ENCODE data around the gene EIF2B4. TPM values are rescaled to one million over a fixed set of nuclear protein-coding genes. Genes with fewer than 3 reads are reported as not detected.

The EIF2B4 gene
- total RNA-seq, 1 experiment from 2014 or later = 57.2 TPM

DNA sequence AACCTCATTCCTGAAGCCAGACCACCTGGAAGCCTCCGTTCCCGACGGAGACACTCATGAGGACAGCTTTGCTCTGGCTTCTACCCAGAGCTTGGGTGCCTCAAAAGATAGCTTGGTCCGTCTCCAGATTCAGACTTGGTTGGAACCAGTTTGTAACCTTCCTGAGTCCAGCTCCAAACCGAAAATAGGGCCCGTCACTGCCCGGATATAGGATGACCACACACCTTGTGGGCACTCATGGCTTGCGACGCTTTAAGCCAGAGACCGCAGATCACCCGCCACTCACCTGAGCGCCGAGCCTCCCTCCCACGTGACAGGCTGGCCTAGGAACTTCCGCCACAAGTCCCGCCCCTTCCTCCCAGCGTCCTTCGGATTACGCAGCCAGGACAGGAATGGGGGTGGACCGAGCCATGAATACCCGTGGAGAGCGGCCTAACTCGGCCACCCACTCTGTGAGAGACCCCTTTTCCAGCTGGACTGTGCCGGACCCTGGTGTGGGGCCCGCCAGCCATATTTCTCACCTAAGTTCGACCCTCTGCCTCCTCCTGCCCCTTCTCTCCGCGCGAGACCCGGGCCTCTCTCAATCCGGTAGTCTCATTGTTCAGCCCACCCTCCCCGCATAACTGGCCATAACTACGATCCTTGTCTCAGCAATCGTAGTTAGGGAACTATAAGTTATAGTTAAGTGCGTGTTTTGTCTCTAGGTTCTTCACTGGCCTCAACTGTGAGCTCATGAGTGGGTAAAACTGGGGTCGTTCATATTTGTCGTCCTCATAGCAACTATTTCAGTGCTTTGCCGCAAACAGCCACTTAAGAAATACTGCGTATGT, 47.2 kb downstream of the EIF2B4 start, which contains the start of gene MPV17:
MPV17 (minus strand) TSS at position 332 of the 830 bp plus-strand sequence. CDS start 580 bp downstream, outside the sequence.
- no peaks in the 10 kb centered on the region for H3K9me3 ChIP-seq (ENCODE audit: control insufficient read depth, insufficient read depth, low read depth, low read length)
- H3K4me3 ChIP-seq (ENCODE audit: low read depth in 2 of 2, low read length in 2 of 2) = peak within 1 kb of the TSS; percentile 89 to 99
- H3K4me1 ChIP-seq (ENCODE audit: control insufficient read depth, insufficient read depth, low read length) = peaks cover 27% of the 10 kb centered on the region
- ATAC-seq (peak; percentile 90), DNase-seq (ENCODE audit: low read depth, low spot score) (peak; percentile 80)
- in situ Hi-C loops (cut with HindIII; ENCODE audit: low pct_unique_long_range_greater_than_20kb, low sequenced_read_pairs) = no loop called here
- H3K27ac ChIP-seq (ENCODE audit: low read length) = peak within 1 kb of the TSS; percentile 100
- no peaks in the 10 kb centered on the region for H3K27me3 ChIP-seq (ENCODE audit: control insufficient read depth, insufficient read depth, low read length)
- intact Hi-C loops (cut with micrococcal nuclease; ENCODE audit: unreplicated experiment) = no loop called here
- CTCF ChIA-PET = interaction anchor here (0.5 to 0.8 kb wide), 3 partner anchors 20 to 51 kb away, joined by 3 read pairs; no protein-coding TSS in a partner anchor
- TF ChIP-seq TCF7L2 (IDR thresholded peaks at IDR 0.05; ENCODE audit: low read depth, low read length) (no peak), POLR2AphosphoS5 (IDR thresholded peaks at IDR 0.05; ENCODE audit: low read depth, low read length) (peak; percentile 97), SIN3A (IDR thresholded peaks at IDR 0.05; ENCODE audit: borderline replicate concordance, insufficient read depth, low read depth, low read length) (peak; percentile 92; the same call in 1 of the 2 replicates)
- TF ChIP-seq, protein P1, sequence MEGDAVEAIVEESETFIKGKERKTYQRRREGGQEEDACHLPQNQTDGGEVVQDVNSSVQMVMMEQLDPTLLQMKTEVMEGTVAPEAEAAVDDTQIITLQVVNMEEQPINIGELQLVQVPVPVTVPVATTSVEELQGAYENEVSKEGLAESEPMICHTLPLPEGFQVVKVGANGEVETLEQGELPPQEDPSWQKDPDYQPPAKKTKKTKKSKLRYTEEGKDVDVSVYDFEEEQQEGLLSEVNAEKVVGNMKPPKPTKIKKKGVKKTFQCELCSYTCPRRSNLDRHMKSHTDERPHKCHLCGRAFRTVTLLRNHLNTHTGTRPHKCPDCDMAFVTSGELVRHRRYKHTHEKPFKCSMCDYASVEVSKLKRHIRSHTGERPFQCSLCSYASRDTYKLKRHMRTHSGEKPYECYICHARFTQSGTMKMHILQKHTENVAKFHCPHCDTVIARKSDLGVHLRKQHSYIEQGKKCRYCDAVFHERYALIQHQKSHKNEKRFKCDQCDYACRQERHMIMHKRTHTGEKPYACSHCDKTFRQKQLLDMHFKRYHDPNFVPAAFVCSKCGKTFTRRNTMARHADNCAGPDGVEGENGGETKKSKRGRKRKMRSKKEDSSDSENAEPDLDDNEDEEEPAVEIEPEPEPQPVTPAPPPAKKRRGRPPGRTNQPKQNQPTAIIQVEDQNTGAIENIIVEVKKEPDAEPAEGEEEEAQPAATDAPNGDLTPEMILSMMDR (IDR thresholded peaks at IDR 0.05) = no peak
- TF ChIP-seq, protein P2, sequence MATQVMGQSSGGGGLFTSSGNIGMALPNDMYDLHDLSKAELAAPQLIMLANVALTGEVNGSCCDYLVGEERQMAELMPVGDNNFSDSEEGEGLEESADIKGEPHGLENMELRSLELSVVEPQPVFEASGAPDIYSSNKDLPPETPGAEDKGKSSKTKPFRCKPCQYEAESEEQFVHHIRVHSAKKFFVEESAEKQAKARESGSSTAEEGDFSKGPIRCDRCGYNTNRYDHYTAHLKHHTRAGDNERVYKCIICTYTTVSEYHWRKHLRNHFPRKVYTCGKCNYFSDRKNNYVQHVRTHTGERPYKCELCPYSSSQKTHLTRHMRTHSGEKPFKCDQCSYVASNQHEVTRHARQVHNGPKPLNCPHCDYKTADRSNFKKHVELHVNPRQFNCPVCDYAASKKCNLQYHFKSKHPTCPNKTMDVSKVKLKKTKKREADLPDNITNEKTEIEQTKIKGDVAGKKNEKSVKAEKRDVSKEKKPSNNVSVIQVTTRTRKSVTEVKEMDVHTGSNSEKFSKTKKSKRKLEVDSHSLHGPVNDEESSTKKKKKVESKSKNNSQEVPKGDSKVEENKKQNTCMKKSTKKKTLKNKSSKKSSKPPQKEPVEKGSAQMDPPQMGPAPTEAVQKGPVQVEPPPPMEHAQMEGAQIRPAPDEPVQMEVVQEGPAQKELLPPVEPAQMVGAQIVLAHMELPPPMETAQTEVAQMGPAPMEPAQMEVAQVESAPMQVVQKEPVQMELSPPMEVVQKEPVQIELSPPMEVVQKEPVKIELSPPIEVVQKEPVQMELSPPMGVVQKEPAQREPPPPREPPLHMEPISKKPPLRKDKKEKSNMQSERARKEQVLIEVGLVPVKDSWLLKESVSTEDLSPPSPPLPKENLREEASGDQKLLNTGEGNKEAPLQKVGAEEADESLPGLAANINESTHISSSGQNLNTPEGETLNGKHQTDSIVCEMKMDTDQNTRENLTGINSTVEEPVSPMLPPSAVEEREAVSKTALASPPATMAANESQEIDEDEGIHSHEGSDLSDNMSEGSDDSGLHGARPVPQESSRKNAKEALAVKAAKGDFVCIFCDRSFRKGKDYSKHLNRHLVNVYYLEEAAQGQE (IDR thresholded peaks at IDR 0.05; ENCODE audit: insufficient read depth in 1 of 2, low read depth in 2 of 2, low read length in 1 of 2) = no peak
- peaks cover 9% of the 10 kb centered on the region; the same call in 1 of the 2 replicates for H3K36me3 ChIP-seq (ENCODE audit: control insufficient read depth, insufficient read depth, low read length)
- BruUV-seq (replicated peaks) = TSS peak; percentile 99
- POLR2A ChIA-PET = interaction anchor here (0.6 to 1.0 kb wide), 2 partner anchors 13 to 31 kb away, joined by 3 to 6 read pairs; no protein-coding TSS in a partner anchor

DNA sequence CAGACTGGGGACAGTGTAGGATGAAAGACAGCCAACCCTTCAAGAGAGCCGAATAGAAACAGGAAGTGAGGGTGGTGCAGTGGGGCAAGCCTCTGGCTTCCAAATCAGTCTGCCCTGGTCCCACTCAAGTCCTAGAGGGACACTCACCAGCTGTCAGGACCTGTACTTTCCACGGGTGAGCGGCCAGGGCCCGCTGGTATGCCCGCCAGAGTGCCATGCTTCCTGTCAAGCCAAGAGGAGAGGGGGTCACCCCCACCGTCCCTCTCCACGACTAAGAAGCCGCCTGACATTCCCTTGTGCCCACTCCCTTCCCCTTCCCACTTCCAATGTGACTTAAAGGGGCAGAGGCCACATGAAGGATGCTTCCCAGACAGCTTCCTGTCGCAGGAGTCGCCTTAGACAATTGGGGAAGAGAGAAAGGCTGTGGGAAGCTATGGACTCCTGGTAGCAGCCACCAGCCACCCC, 47.8 kb downstream of the EIF2B4 start:
- in situ Hi-C loops (cut with HindIII; ENCODE audit: low pct_unique_long_range_greater_than_20kb, low sequenced_read_pairs) (no loop called here), intact Hi-C loops (cut with micrococcal nuclease; ENCODE audit: unreplicated experiment) (no loop called here)
- Histone ChIP-seq H3K27me3 (ENCODE audit: control insufficient read depth, insufficient read depth, low read length) (no peaks in the 10 kb centered on the region), H3K36me3 (ENCODE audit: control insufficient read depth, insufficient read depth, low read length) (peaks cover 9% of the 10 kb centered on the region; the same call in 1 of the 2 replicates), H3K27ac (ENCODE audit: low read length) (peak overlapping the region; percentile 100), H3K4me3 (ENCODE audit: low read depth in 2 of 2, low read length in 2 of 2) (peak overlapping the region; percentile 89 to 99), H3K4me1 (ENCODE audit: control insufficient read depth, insufficient read depth, low read length) (peaks cover 27% of the 10 kb centered on the region), H3K9me3 (ENCODE audit: control insufficient read depth, insufficient read depth, low read depth, low read length) (no peaks in the 10 kb centered on the region)
- TF ChIP-seq SIN3A (IDR thresholded peaks at IDR 0.05; ENCODE audit: borderline replicate concordance, insufficient read depth, low read depth, low read length) (no peak), POLR2AphosphoS5 (IDR thresholded peaks at IDR 0.05; ENCODE audit: low read depth, low read length) (no peak), TCF7L2 (IDR thresholded peaks at IDR 0.05; ENCODE audit: low read depth, low read length) (no peak)
- TF ChIP-seq, protein P2 (IDR thresholded peaks at IDR 0.05; ENCODE audit: insufficient read depth in 1 of 2, low read depth in 2 of 2, low read length in 1 of 2) = no peak
- ChIA-PET POLR2A (no interaction called here), CTCF (interaction anchor here (0.5 kb wide), 1 partner anchor 50 kb away, joined by 3 read pairs; no protein-coding TSS in a partner anchor)
- DNase-seq (ENCODE audit: low read depth, low spot score) = no peak
- ATAC-seq = peak; percentile 10
- BruUV-seq (replicated peaks) = TSS peak; percentile 89
